SH-SY5Y (cell line): ENCODE data around the gene NBEAL2.

Experiments
- GATA2 ChIP-seq: IDR thresholded peaks from 2 replicates; pipeline ENCODE4 v1.6.1; 2011; ENCODE audit warnings: mild to moderate bottlenecking, low read depth, low read length
- GATA3 ChIP-seq: IDR thresholded peaks from 2 replicates; pipeline ENCODE4 v1.6.1; 2011; ENCODE audit warnings: low read depth, mild to moderate bottlenecking, low read length, moderate library complexity

GRCh38 chr3:47003461-47004368 is 24.2 kb downstream of the NBEAL2 start:
- TF ChIP-seq GATA2 (no peak), GATA3 (no peak)
